ENCODE data around the gene LIN54.
"Not testable (repeated sequence)": the region's sequence is repeated elsewhere in the genome, so short reads cannot be mapped to it uniquely, and the experiment has no call there.

The LIN54 gene

GRCh38 chr4:83010522-83011318, at the start of gene LIN54:
Gene LIN54, minus strand, starts transcription at chr4:83010823. Its CDS starts 25,979 bp downstream, at chr4:82984844.
- DNase-seq (ENCODE audit: low read depth), result peak; percentile 58

DNA sequence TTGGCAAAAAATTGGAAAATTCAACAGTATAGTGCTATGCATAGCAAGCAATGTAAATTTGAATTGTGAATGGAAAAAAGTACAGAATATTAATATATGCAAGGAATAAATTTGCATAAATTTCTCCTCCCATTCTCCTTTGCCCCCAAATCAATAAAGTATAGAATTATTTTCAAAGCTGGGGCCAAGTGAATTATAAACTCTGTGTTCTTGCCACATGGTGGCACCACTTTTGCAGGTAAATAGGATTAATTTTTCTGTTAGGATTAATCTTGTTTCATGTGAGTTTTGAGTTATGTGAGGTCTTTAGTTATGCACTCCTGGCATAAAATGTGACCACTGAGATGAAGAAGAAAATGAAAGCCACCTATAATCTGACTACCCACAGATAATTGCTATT, 44.3 kb upstream of the LIN54 start:
- DNase-seq (ENCODE audit: low read depth), result no peak

DNA sequence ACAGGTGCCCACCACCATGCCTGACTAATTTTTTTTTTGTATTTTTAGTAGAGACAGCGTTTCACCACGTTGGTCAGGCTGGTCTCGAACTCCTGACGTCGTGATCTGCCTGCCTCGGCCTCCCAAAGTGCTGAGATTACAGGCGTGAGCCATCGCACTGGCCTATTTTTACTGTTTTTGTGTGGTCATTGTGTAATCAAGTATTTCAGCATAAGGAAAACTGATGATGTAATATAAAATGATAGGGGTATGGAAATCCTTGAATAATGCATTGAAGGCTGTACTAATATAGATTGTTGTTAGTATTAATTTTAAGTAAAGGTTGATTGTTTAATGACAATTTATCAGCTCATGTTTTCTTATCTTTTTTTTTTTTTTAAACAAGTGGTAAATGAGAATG, 38.2 kb upstream of the LIN54 start:
- DNase-seq (ENCODE audit: low read depth), result not testable (repeated sequence)

DNA sequence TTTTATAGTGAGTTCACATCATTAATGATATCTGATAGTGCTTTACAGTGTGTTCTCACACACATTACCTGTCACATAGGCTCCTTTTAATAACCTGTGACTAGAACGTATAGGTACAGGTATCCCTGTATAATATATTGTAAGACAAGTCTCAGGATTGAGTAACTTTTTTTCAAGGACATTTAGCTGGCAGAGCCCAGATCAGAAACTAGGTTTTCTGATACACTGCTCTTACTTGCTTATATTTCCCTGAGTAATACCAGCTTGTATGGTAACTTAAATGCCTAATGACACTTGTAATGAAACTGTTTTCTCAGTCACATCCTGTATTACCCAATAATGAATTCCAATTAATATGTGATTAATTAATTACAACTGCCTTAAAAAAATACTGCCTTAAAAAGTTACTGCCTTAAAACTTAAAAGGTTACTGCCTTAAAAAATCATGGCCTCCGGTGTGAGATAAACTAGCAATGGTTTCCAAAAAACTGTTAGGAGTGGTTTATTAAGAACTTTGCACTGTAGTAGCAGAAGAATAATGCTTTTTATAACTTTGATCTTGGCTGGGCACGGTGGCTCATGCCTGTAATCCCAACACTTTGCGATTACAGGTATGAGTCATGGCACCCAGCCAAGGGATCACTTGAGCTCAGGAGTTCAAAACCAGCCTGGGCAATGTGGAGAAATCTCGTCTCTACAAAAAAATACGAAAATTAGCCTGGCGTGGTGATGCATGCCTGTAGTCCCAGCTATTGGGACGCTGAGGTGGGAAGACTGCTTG, 36.3 kb upstream of the LIN54 start:
- no peak for DNase-seq (ENCODE audit: low read depth)

DNA sequence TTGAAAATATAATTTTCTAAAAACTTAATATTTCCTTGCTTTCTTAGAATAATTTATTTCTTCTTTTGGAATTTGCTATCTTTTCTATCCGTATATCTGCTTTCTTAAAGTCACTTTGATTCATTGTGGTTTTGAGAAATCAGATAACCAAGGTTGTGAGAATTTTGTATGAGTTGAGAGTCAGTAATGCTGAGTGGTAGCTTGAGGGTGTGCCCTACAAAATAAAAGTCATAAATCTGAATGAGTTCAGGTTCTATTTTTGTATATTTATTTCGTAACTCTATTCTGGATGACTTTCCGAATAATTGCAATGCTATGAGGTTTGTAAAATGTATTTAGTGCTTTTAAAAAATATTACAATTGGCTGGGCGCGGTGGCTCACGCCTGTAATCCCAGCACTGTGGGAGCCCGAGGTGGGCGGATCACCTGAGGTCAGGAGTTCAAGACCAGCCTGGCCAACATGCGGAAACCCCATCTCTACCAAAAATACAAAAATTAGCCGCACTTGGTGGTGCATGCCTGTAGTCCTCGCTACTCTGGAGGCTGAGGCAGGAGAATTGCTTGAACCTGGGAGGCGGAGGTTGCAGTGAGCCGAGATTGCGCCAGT, 33.3 kb upstream of the LIN54 start:
- no peak for DNase-seq (ENCODE audit: low read depth)

DNA sequence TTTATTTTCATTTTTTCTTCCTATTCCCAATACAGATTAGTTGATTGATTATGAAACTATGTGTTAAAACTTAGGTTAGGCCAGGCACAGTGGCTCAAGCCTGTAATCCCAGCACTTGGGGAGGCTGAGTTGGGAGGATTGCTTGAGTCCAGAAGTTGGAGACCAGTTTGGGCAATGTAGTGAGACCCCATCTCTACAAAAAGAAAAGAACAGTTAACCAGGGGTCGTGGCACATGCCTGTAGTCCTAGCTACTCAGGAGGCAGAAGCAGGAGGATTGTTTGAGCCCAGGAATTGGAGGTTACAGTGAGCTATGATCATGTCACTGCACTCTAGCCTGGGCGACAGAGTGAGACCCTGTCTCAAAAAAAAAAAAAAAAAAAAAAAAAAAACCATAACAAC, 32.5 kb upstream of the LIN54 start:
- not testable (repeated sequence) for DNase-seq (ENCODE audit: low read depth)

GRCh38 chr4:83040269-83040668, 29.6 kb upstream of the LIN54 start:
- no peak for DNase-seq (ENCODE audit: low read depth)

- DNase-seq (ENCODE audit: low read depth), result no peak
These were observed 26.5 kb upstream of the LIN54 start for GRCh38 chr4:83036991-83037665.

GRCh38 chr4:83034630-83035494, 24.2 kb upstream of the LIN54 start, which contains the start of gene COPS4:
Gene COPS4, plus strand, starts transcription at chr4:83035183. Its CDS starts 42 bp downstream, at chr4:83035225.
- peak; percentile 85 for DNase-seq (ENCODE audit: low read depth)

DNA sequence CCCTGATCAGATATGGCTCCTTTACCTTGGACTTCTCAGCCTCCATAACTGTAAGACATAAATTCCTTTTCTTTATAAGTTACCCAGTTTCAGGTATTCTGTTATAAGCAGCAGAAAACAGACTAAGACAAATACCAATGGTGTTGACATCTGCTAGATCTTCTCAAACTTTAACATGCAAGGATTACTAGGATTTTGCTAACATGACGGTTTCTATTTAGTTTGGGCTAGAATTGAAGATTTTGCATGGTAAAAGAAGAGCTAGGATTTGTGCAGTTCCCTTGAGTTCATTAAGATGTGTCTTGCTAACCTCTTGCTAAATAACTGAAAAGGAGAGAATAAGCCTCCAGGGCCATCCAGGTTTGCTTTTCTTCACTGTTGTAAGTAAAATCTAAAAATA, 19.1 kb upstream of the LIN54 start:
- DNase-seq (ENCODE audit: low read depth), result no peak

- DNase-seq (ENCODE audit: low read depth), result no peak
These were observed 18.4 kb upstream of the LIN54 start for GRCh38 chr4:83028976-83029375.

GRCh38 chr4:83025563-83025962, 14.9 kb upstream of the LIN54 start:
- DNase-seq (ENCODE audit: low read depth), result no peak

DNA sequence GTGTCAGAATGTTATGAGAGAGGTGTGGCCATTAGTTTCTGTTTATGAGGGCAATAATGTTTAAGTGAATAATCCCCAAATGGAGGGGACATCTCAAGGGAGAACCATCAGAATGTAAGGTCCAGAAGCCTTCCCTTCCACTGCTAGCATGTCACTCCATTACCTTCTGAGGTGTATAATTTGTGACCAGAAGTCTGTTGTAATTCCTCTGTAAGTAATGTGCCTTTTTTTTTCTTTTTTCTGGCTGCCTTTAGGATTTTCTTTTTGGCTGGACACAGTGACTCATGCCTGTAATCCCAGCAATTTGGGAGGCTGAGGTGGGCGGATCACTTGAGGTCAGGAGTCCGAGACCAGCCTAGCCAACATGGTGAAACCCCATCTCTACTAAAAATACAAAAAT, 13.6 kb upstream of the LIN54 start:
- no peak for DNase-seq (ENCODE audit: low read depth)

- DNase-seq (ENCODE audit: low read depth), result not testable (repeated sequence)
These were observed 13.0 kb upstream of the LIN54 start for GRCh38 chr4:83023599-83023998.

- no peak for DNase-seq (ENCODE audit: low read depth)
These were observed 12.3 kb upstream of the LIN54 start for GRCh38 chr4:83022724-83023450.

DNA sequence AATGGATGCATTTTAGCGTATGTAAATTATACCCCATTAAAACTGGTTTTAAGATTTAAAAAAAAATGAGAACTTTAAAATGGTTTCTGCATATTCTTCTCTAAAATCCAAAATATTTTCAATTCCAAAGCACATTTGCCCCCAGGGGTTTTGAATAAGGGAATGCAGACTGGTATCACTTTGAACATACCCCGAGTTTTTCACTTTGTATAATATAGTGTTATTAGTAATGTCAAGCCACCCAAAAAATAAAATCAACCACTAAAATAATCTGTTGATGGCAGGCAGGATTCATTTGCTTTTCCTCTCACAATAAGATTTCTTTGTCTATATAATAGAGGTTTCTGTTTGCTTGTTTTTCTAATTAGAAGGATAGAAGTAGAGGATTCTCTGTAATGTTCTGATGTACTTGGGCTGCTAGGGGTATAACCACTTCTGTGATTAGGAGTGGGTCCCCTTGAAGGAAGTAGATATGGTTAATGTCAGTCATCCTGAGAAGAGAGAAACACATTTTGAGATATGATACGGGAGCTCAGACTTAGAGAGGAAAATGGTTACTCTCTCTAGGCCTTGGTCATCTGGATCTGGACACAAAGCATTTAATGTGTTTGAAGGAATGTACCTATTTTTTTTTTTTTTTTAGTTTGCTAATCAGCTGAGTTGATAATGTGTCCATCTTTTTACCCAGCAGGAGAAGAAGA, 9.3 kb upstream of the LIN54 start:
- DNase-seq (ENCODE audit: low read depth), result no peak

GRCh38 chr4:83013902-83014301, 3.3 kb upstream of the LIN54 start:
- DNase-seq (ENCODE audit: low read depth), result no peak

GRCh38 chr4:83013420-83013867, 2.8 kb upstream of the LIN54 start:
- no peak for DNase-seq (ENCODE audit: low read depth)

DNA sequence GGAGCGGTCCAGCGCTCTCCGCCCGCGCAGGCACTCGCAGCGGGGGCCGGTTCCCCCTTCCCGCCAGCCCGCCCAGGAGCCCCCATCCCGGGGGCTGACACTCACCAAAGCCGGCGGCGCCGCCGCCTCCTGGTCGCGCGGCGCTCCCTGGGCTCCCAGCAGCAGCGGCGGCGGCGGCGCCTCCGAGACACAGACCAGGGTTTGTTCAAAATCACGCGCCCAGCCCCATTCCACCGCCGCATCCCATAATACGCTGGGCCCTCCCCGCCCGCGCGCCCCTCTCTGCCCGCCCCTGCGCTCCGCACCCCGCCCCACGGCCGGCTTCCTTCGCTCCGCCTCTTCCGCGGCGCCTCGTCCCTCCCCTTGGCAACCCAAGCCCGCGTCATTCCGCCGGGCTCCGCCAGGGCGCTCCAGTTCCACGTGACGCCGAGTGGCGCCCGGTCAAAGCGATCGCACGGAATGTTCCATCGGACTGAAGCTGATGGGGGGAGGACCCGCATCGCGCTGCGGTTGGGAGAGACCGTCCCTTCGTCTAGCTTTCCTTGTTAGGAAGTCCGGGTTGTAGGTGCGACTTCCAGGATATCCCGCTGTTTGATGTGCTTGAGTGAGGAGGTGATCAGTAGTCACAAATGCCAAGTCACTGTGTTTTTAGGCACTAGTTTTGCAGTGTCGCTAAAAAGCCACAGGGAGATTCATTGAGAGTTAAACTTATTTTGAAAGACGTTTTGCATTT, 2.2 kb upstream of the LIN54 start:
- peak; percentile 92 for DNase-seq (ENCODE audit: low read depth)

All from stimulated activated CD8-positive, alpha-beta memory T cell treated with anti-CD3 and anti-CD28 coated beads, Interleukin-15, amount 100 ng/mL, for 1 hour (primary cell).